Measurements from ENCODE around the gene PRR3.
"Not testable (repeated sequence)": the region's sequence is repeated elsewhere in the genome, so short reads cannot be mapped to it uniquely, and the experiment has no call there.

PRR3 gene

DNA sequence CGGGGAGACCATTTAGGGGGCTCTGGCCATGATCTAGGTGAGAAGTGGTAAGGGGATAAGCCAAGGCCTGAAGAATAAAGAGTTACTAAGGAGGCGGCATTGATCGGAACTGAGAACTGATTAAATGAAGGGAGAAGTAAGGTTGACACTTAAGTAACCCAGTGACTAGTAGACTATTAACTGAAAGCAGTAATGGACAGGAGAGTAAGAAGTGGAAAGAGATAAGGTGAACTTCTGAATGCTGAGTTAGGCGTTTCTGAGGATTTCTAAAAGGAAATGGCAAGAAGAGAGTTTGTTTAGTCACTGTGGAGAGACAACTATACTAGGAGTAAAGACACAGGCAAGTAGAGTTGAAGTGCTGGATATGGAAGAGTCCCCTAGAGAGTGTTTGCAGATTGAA lies 16.0 kb downstream of the PRR3 start:
- Mint-ChIP-seq H3K36me3 (peaks cover 70% of the 10 kb centered on the region), H3K27ac (peak overlapping the region; percentile 99)

DNA sequence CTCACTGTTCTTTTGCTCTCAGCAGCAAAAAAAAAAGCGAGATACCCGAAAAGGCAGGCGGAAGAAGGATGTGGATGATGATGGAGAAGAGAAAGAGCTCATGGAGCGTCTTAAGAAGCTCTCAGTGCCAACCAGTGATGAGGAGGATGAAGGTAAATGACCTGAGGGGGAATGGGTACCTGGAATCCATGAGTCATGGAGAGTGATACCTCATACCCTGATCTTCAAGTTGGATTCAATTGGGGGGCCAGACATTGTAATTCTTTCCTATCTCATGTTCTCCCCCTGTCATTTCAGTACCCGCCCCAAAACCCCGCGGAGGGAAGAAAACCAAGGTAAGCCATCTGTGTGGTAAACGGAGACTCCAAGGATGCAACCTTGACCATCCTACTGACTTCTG lies 21.0 kb downstream of the PRR3 start:
- Mint-ChIP-seq H3K9me3 (no peaks in the 10 kb centered on the region), H3K36me3 (peaks cover 100% of the 10 kb centered on the region), H3K4me1 (peaks cover 26% of the 10 kb centered on the region), H3K4me3 (no peak overlapping the region), H3K27ac (peak overlapping the region; percentile 15)
- ATAC-seq (no peak), DNase-seq (ENCODE audit: low spot score in 2 of 2) (no peak)

More for the DNA sequence above, 16.0 kb downstream of the PRR3 start:
- no peak for DNase-seq (ENCODE audit: low spot score in 2 of 2)
- Mint-ChIP-seq H3K4me1 (peaks cover 69% of the 10 kb centered on the region), H3K9me3 (no peaks in the 10 kb centered on the region), H3K4me3 (peak overlapping the region; percentile 97)
- ATAC-seq, result no peak

DNA sequence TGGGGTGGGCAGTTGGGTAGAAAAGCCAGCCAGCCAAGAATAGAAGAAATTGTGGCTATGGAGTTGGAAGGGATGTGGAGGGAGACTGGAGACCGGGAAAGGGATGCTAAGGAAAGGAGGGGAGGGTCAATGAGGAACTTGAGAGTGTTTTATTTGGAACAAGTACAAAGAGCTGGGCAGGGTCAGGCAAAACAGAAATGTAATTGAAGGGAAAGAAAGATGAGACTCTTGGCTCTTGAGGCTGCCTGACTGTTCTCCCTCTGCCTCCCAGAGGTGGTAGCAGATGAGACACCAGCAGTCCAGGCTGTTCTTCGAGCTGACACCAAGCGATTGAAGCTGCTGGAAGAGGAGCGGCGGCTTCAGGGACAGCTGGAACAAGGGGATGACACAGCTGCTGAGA lies 26.8 kb downstream of the PRR3 start:
- no peaks in the 10 kb centered on the region for H3K9me3 Mint-ChIP-seq
- no peaks in the 10 kb centered on the region for H3K4me1 Mint-ChIP-seq
- no peak overlapping the region for H3K4me3 Mint-ChIP-seq
- peaks cover 100% of the 10 kb centered on the region for H3K36me3 Mint-ChIP-seq
- peak overlapping the region; percentile 35 for H3K27ac Mint-ChIP-seq
- ATAC-seq, result no peak
- DNase-seq (ENCODE audit: low spot score in 2 of 2), result no peak

DNA sequence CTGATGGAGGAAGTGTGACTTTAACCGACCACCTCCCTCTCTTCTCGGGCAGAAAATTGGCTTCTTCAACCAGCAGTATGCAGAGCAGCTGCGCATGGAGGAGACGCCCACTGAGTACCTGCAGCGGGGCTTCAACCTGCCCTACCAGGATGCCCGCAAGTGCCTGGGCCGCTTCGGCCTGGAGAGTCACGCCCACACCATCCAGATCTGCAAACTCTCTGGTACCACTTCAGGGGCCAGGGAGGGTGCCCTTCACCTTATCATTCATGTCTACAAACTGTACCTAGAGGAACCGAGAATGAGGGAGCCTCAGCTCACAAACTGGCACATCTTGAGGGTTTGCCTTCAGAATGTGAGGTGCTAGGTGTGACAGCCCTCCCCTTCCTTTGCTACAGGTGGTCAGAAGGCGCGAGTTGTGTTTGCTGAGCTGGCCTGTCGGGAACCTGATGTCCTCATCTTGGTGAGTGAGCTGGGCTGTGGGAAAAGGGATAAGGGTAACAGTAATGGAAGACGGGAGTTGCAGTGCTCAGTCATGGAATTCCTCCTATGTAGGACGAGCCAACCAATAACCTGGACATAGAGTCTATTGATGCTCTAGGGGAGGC lies 32.8 kb downstream of the PRR3 start:
- DNase-seq (ENCODE audit: low spot score in 2 of 2) (no peak), ATAC-seq (peak; percentile 31)
- H3K4me3 Mint-ChIP-seq, result no peak overlapping the region
- H3K9me3 Mint-ChIP-seq, result no peaks in the 10 kb centered on the region
- peaks cover 98% of the 10 kb centered on the region for H3K36me3 Mint-ChIP-seq
- peaks cover 21% of the 10 kb centered on the region for H3K4me1 Mint-ChIP-seq
- no peak overlapping the region for H3K27ac Mint-ChIP-seq

DNA sequence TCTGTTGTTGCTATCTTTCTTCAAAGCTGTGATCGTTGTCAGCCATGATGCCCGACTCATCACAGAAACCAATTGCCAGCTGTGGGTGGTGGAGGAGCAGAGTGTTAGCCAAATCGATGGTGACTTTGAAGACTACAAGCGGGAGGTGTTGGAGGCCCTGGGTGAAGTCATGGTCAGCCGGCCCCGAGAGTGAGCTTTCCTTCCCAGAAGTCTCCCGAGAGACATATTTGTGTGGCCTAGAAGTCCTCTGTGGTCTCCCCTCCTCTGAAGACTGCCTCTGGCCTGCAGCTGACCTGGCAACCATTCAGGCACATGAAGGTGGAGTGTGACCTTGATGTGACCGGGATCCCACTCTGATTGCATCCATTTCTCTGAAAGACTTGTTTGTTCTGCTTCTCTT lies 33.4 kb downstream of the PRR3 start:
- Mint-ChIP-seq H3K4me3 (no peak overlapping the region), H3K27ac (peak overlapping the region; percentile 3), H3K9me3 (no peaks in the 10 kb centered on the region), H3K36me3 (peaks cover 98% of the 10 kb centered on the region), H3K4me1 (peaks cover 21% of the 10 kb centered on the region)
- DNase-seq (ENCODE audit: low spot score in 2 of 2), result no peak
- peak; percentile 21 for ATAC-seq

DNA sequence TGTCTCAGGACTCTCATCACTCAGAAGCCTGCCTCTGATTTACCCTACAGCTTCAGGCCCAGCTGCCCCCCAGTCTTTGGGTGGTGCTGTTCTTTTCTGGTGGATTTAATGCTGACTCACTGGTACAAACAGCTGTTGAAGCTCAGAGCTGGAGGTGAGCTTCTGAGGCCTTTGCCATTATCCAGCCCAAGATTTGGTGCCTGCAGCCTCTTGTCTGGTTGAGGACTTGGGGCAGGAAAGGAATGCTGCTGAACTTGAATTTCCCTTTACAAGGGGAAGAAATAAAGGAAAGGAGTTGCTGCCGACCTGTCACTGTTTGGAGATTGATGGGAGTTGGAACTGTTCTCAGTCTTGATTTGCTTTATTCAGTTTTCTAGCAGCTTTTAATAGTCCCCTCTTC lies 33.9 kb downstream of the PRR3 start:
- peaks cover 98% of the 10 kb centered on the region for H3K36me3 Mint-ChIP-seq
- peaks cover 21% of the 10 kb centered on the region for H3K4me1 Mint-ChIP-seq
- peak overlapping the region; percentile 3 for H3K27ac Mint-ChIP-seq
- no peak overlapping the region for H3K4me3 Mint-ChIP-seq
- DNase-seq (ENCODE audit: low spot score in 2 of 2) (no peak), ATAC-seq (no peak)
- no peaks in the 10 kb centered on the region for H3K9me3 Mint-ChIP-seq

DNA sequence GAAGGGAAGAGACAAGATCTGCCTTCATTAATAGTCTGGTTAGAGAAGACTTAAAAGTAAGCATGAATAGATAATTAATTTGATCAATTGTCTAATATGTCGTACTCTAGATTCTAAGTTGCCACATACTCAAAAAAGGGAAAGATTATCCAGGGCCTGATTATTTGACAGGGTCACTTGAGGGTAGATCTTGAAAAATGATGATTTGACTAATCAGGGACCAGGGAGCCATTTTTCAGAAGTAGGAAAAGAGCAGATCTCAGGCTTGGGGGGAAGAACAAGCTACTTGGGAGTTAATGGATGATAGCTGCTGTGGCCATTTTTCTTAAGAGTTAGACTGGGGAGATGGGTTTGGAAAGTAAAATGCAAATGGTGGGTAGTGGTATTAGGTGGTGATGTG lies 35.2 kb downstream of the PRR3 start:
- H3K9me3 Mint-ChIP-seq, result no peaks in the 10 kb centered on the region
- H3K4me3 Mint-ChIP-seq, result no peak overlapping the region
- H3K4me1 Mint-ChIP-seq, result peaks cover 25% of the 10 kb centered on the region
- ATAC-seq (no peak), DNase-seq (ENCODE audit: low spot score in 2 of 2) (no peak)
- peaks cover 98% of the 10 kb centered on the region for H3K36me3 Mint-ChIP-seq
- peak overlapping the region; percentile 23 for H3K27ac Mint-ChIP-seq

DNA sequence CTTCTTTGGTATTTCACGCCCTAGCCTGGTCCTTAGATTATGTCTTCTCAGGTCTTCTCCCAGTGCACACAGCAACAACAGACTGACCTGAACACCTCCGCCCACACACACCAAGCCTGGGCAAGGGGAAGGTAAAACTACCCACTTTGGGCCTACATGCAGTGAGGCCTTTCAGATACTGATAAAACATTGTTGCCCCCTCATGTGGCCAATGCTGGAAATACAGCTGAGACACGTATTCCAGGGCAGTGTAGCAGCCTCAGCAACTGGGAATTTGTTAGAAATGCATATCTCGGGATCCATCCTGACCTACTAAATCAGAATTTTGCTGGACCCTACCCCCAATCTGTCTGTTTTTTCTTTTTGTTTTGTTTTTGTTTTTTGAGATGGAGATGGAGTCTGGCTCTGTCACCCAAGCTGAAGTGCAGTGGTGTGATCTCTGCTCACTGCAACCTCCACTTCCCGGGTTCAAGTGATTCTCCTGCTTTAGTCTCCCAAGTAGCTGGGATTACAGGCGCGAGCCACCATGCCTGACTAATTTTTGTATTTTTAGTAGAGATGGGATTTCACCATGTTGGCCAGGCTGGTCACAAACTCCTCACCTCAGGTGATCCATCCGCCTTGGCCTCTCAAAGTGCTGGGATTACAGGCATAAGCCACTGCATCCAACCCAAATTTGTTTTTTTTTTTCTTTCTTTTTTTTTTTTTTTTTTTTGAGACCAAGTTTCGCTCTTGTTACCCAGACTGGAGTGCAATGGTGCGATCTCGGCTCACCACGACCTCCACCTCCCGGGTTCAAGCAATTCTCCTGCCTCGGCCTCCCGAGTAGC lies 40.4 kb downstream of the PRR3 start:
- not testable (repeated sequence) for H3K4me3 Mint-ChIP-seq, H3K9me3 Mint-ChIP-seq
- Mint-ChIP-seq H3K27ac (peak overlapping the region; percentile 74), H3K4me1 (peaks cover 15% of the 10 kb centered on the region), H3K36me3 (peaks cover 98% of the 10 kb centered on the region)
- DNase-seq (ENCODE audit: low spot score in 2 of 2) (peak; percentile 72 to 92), ATAC-seq (peak; percentile 89)

DNA sequence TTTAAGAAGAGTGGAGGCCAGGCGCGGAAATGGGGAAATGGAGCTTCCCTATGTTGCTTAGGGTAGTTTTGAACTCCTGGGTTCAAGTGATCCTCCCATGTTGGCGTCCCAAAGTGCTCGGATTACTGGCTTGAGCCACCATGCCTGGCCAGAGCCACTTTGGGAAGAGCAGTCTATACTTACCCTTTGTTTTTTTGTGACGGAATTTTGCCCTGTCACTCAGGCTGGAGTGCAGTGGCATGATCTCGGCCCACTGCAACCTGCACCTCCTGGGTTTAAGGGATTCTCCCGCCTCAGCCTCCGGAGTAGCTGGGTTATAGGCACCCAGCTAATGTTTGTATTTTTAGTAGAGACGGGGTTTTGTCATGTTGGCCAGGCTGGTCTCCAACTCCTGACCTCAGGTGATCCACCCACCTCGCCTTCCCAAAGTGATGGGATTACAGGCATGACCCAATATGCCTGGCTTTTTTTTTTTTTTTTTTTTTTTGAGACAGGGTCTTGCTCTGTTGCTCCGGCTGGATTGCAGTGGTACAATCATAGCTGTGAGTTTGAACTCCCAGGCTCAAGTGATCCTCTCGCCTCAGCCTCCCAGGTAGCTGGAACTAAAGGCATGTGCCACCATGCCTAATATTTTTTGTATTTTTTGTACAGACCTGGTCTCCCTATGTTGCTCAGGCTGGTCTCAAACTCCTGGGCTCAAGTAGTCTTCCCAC lies 42.0 kb downstream of the PRR3 start:
- no peak for DNase-seq (ENCODE audit: low spot score in 2 of 2)
- Mint-ChIP-seq H3K27ac (peak overlapping the region; percentile 56), H3K9me3 (no peaks in the 10 kb centered on the region), H3K36me3 (peaks cover 100% of the 10 kb centered on the region), H3K4me3 (no peak overlapping the region), H3K4me1 (peaks cover 28% of the 10 kb centered on the region)
- no peak for ATAC-seq

DNA sequence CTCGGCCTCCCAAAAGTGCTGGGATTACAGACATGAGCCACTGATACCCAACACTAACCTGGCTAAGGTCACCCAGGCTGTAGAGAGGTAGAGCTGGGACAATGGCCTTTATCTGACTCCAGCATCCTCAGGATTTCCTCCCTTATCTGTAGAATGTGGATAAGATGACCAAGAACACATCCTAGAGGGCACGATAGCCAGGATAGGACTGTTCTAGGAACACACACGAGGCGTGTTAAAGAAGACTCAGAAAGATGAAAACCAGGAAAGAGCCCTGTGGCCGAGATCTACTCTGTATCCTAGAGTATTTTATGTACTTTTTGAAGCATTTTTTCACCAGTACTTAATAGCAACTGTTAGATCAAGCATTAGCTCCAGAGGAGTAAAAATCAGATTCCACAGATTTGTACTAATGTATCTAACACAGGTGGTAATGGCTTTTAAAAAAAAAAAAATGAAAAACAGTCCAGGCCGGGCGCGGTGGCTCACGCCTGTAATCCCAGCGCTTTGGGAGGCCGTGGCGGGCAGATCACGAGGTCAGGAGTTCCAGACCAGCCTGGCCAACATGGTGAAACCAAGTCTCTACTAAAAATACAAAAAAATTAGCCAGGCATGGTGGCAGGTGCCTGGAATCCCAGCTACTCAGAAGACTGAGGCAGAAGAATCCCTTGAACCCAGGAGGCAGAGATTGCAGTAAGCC lies 42.7 kb downstream of the PRR3 start:
- Mint-ChIP-seq H3K9me3 (no peaks in the 10 kb centered on the region), H3K36me3 (peaks cover 100% of the 10 kb centered on the region), H3K27ac (peak overlapping the region; percentile 85), H3K4me3 (no peak overlapping the region), H3K4me1 (peaks cover 33% of the 10 kb centered on the region)
- DNase-seq (ENCODE audit: low spot score in 2 of 2) (no peak), ATAC-seq (no peak)

DNA sequence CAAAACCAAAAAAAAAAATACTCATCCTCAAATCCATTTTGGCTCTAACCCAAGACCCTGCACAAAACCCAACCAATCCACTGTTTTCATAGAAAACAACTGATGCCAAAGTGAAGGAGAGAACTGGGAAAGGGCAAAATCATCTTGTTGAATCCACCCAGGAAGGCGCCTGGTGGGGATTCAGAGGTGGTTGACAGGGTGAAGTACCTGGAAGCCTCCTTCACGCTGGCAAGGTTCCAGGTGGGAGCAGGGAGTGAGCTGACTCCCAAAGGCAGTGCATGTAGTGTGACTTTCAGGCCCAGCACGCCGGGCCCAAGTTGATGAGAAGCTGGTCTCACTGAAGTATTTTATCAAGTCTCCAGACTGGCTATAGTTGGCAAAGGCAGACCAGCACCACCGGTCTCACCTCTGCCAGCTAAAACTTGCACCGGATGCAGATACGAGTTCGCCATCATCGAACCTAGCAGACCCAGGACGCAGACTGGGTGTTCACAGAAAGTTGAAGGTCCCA lies 43.4 kb downstream of the PRR3 start:
- H3K9me3 Mint-ChIP-seq, result no peaks in the 10 kb centered on the region
- H3K36me3 Mint-ChIP-seq, result peaks cover 100% of the 10 kb centered on the region
- peaks cover 33% of the 10 kb centered on the region for H3K4me1 Mint-ChIP-seq
- ATAC-seq (no peak), DNase-seq (ENCODE audit: low spot score in 2 of 2) (no peak)
- H3K27ac Mint-ChIP-seq, result peak overlapping the region; percentile 85
- no peak overlapping the region for H3K4me3 Mint-ChIP-seq

DNA sequence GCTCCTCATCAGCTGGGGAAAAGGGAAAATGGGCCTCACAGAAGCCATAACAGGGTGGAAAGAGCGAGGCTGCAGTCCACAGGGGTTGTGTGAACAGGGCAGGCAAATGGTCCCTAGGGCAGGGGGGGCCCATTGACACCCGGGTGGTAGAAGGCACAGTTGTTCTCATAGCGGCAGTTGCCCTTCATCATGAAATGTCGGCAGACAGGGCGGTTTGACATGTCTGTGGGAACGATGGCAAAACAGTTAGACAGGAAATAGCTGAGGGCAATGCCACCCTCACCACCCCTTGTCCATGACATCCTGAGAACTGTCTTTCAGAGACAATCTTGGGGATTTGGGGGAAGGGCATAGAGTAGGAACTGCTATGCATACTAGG lies 44.3 kb downstream of the PRR3 start:
- peak overlapping the region; percentile 85 for H3K27ac Mint-ChIP-seq
- ATAC-seq, result no peak

DNA sequence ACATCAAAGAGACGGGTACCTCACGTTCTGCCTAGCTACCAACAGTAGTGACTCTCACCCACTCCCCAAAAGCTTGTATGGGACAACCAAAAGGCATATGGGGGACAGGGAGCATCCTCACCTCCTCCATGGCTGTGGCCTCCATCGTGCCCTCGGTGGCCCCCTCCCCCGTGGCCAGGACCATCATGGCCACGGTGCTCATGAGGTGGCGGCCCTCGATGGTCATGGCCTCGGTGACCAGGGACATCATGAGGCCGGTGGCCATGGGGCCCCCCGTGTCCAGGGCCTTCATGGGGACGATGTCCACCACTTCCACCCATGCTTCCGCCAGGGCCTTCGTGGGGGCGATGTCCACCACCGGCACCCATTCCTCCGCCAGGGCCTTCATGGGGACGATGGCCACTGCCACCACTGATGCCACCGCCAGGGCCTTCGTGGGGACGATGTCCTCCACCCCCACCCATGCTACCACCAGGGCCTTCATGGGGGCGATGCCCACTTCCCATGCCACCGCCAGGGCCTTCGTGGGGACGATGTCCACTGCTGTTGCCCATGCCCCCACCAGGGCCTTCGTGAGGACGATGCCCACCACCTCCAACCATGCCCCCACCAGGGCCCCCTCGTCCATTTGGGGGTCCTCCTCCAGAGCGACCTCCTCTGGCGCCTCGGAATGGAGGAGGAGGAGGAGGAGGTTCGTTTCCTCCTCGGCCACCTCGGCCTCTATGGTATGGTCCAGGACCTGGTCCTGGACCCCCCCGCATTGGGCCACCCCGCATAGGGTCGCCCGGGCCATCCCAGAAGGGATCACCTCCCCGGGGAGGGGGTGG lies 44.9 kb downstream of the PRR3 start:
- H3K4me3 Mint-ChIP-seq, result no peak overlapping the region
- peak overlapping the region; percentile 85 for H3K27ac Mint-ChIP-seq

More for the DNA sequence above, 44.3 kb downstream of the PRR3 start:
- DNase-seq (ENCODE audit: low spot score in 2 of 2), result peak in 1 of 2 donors; percentile 52
- Mint-ChIP-seq H3K9me3 (no peaks in the 10 kb centered on the region), H3K36me3 (peaks cover 100% of the 10 kb centered on the region), H3K4me3 (no peak overlapping the region), H3K4me1 (peaks cover 39% of the 10 kb centered on the region)

DNA sequence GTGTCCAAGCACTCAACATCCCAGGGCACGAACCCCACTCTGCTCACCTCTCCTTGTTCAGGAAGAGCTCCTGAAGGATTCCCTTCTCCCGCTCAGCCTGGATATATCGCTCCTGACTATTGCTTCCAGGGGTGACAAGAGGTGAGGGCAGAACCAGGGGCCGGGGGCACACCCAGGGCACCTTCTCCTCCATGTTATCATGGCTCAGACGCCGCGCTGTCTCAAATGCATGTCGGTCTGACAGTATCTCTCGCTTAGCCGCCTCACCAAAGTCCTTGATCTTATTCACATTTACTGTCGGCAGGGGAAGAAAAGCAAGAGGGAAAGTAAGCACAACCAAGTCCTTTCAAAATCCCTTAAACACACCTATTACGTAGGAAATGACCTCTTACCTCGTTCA lies 46.9 kb downstream of the PRR3 start:
- Mint-ChIP-seq H3K4me3 (no peak overlapping the region), H3K9me3 (no peaks in the 10 kb centered on the region), H3K27ac (peak overlapping the region; percentile 76), H3K4me1 (peaks cover 50% of the 10 kb centered on the region), H3K36me3 (peaks cover 100% of the 10 kb centered on the region)
- no peak for DNase-seq (ENCODE audit: low spot score in 2 of 2)
- no peak for ATAC-seq

More for the DNA sequence above, 44.9 kb downstream of the PRR3 start:
- Mint-ChIP-seq H3K36me3 (peaks cover 100% of the 10 kb centered on the region), H3K4me1 (peaks cover 42% of the 10 kb centered on the region), H3K9me3 (no peaks in the 10 kb centered on the region)
- ATAC-seq (no peak), DNase-seq (ENCODE audit: low spot score in 2 of 2) (no peak)
